SJCRH30 (cell line): ENCODE measurements around the gene ARHGEF25. TPM values are rescaled to one million over a fixed set of nuclear protein-coding genes. Genes with fewer than 3 reads are reported as not detected.
A peak's percentile ranks its signal among the peaks of the same experiment; 100 is the strongest.

Experiments used
- DNase-seq, 2 experiments: peaks; one replicate each; pipeline ENCODE4 v3.0.0-alpha.2; 2015 to 2020
- H3K27ac ChIP-seq: fragments of 250-450 bp; sonication (Bioruptor Pico); 2 replicates; pipeline ENCODE4 v1.5.1; 2020; ENCODE audit warnings: mild to moderate bottlenecking, moderate library complexity
- H3K27me3 ChIP-seq: fragments of 250-450 bp; sonication (Bioruptor Pico); 2 replicates; pipeline ENCODE4 v1.5.1; 2020; ENCODE audit warnings: mild to moderate bottlenecking, moderate library complexity
- H3K36me3 ChIP-seq: fragments of 250-450 bp; sonication (Bioruptor Pico); 2 replicates; pipeline ENCODE4 v1.5.1; 2020; ENCODE audit warnings: mild to moderate bottlenecking, moderate library complexity
- H3K4me1 ChIP-seq: fragments of 250-450 bp; sonication (Bioruptor Pico); 2 replicates; pipeline ENCODE4 v1.5.1; 2020; ENCODE audit warnings: mild to moderate bottlenecking, moderate library complexity
- H3K4me3 ChIP-seq: fragments of 250-450 bp; sonication (Bioruptor Pico); 2 replicates; pipeline ENCODE4 v1.5.1; 2020; ENCODE audit warnings: mild to moderate bottlenecking, moderate library complexity
- H3K9me3 ChIP-seq: fragments of 250-450 bp; sonication (Bioruptor Pico); replicated peaks from 2 replicates; pipeline ENCODE4 v1.5.1; 2020; ENCODE audit warnings: mild to moderate bottlenecking, moderate library complexity
- total RNA-seq: library from RNA; depleted of rRNA; stranded (reverse); fragments of >200 nt; shearing (Covaris generic); gene quantifications from 2 replicates; pipeline ENCODE4 v1.2.3, GENCODE V29; 2014

The ARHGEF25 gene
- total RNA-seq, 1 experiment from 2014 or later = 262 TPM

DNA sequence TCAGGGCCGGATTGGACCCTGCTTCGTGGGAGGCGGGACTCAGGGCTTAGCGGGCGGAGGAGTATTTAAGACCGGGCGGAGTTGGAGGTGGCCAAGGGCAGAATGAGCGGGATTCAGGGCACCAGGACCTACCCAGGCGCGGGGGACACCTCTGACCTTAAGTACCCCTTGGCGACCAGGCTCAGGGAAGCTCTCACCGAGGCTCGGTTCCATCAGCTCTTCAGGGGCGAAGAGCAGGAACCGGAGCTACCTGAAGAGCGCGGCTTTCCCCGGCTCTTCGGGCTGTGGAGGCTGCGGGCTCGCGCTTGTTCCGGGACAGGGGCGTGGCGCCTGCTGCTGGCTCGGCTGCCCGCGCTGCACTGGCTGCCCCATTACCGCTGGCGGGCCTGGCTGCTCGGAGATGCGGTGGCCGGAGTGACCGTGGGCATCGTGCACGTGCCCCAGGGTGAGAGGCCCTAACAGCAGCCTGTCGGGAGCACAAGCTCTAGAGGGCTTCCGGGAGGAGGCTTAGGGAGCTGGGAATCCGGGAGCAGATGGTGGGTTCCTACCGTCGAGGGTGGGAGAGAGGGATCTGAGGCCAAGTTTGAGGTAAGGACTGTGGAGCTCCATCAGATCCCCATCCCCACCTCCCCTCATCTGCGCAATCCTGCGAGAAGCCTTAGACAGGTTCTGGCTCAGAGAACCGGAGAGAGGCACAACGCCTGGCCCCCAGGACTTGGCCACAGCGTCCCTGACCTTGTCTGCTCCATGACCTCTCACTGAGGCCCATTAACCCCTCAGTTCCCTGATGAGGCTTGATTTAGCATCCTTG is 8.4 kb downstream of the ARHGEF25 start:
- Histone ChIP-seq H3K4me1 (peaks cover 9% of the 10 kb centered on the region), H3K9me3 (no peaks in the 10 kb centered on the region), H3K27ac (no peak overlapping the region), H3K27me3 (no peaks in the 10 kb centered on the region), H3K36me3 (peaks cover 41% of the 10 kb centered on the region), H3K4me3 (no peak overlapping the region)
- peak in 1 of 2 experiments; percentile 54 for DNase-seq

DNA sequence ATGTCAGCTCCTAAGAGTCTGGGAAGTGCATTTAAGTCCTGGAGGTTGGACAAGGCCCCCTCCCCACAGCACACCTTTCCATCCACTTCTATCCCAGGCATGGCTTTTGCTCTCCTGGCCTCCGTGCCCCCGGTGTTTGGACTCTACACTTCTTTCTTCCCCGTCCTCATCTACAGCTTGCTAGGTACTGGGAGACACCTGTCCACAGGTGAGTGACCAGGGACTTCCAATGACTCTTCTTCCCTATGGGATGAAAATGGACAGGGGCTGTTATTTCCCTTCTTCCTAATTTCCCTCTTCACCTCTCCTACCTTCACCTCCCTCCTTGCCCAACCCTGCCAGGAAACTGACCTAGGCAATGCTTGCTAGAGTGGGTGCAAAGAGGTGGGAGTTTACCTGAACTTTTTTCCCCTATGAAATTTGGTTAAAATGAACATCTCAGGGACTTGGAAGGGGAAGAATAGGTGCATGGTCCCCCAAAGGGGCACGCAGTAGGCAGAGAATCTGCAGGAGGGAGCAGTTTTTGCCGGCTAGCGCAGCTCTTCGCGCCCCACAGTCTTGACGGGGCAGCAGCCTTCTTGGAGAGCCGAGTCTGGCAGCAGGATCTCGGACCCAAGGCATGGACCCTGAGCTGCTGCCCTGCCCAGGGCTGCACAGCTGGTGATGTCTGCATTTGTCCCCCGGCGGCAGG is 9.2 kb downstream of the ARHGEF25 start:
- Histone ChIP-seq H3K9me3 (no peaks in the 10 kb centered on the region), H3K27ac (no peak overlapping the region), H3K27me3 (no peaks in the 10 kb centered on the region), H3K4me3 (no peak overlapping the region), H3K4me1 (peaks cover 2% of the 10 kb centered on the region; the same call in 1 of the 2 replicates), H3K36me3 (peaks cover 34% of the 10 kb centered on the region)
- no peak for DNase-seq

DNA sequence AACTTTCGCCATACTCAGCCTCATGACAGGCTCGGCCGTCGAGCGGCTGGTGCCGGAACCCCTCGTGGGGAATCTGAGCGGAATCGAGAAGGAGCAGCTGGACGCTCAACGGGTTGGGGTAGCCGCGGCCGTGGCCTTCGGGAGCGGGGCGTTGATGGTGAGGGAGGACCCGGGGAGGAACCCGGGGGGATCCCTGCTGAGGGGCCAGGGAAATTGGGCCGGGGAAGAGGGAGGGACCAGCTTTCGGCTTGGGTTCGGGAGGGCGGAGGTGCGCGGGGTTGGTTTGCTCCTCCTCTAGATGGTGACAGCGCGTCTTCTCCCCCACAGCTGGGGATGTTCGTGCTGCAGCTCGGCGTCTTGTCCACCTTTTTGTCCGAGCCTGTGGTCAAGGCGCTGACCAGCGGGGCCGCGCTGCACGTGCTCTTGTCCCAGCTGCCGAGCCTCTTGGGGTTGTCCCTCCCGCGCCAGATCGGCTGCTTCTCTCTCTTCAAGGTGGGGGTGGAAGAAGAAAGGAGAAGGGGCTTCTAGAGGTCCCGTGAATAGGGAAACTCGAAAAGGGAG is 9.8 kb downstream of the ARHGEF25 start:
- H3K4me3 ChIP-seq = no peak overlapping the region
- H3K4me1 ChIP-seq = no peaks in the 10 kb centered on the region
- H3K27ac ChIP-seq = no peak overlapping the region
- peaks cover 31% of the 10 kb centered on the region for H3K36me3 ChIP-seq
- no peaks in the 10 kb centered on the region for H3K27me3 ChIP-seq
- peak in 1 of 2 experiments; percentile 55 for DNase-seq
- no peaks in the 10 kb centered on the region for H3K9me3 ChIP-seq

GRCh38 chr12:57621497-57622292 is 10.5 kb downstream of the ARHGEF25 start:
- Histone ChIP-seq H3K27ac (no peak overlapping the region), H3K4me1 (no peaks in the 10 kb centered on the region), H3K27me3 (no peaks in the 10 kb centered on the region), H3K9me3 (no peaks in the 10 kb centered on the region), H3K36me3 (peaks cover 31% of the 10 kb centered on the region), H3K4me3 (no peak overlapping the region)
- peak; percentile 79 to 81 for DNase-seq

GRCh38 chr12:57622293-57623245 is 11.3 kb downstream of the ARHGEF25 start:
- no peaks in the 10 kb centered on the region for H3K27me3 ChIP-seq
- H3K36me3 ChIP-seq = peaks cover 33% of the 10 kb centered on the region
- no peak for DNase-seq
- no peaks in the 10 kb centered on the region for H3K4me1 ChIP-seq
- no peaks in the 10 kb centered on the region for H3K9me3 ChIP-seq
- H3K4me3 ChIP-seq = no peak overlapping the region
- no peak overlapping the region for H3K27ac ChIP-seq

DNA sequence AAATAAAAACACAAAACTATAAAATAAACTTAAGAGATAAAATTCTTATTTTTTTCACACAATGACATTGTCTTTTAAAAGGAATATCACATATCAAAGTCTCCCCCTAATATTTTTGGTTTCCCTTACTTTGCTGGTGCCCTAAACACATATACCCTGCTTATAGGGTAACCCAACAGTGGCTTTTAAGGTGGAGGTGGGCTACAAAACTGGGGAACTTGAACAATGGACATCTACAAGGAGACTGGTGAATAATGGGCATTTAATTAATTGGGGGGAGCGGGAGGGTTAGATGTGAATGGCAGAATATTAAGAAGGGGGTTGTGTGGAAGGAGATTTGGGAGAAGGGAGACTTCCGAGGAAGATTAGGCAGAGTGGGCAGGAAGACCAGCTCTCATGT is 12.2 kb downstream of the ARHGEF25 start:
- H3K9me3 ChIP-seq = no peaks in the 10 kb centered on the region
- H3K4me3 ChIP-seq = no peak overlapping the region
- no peaks in the 10 kb centered on the region for H3K4me1 ChIP-seq
- no peaks in the 10 kb centered on the region for H3K27me3 ChIP-seq
- no peak overlapping the region for H3K27ac ChIP-seq
- no peak for DNase-seq
- peaks cover 35% of the 10 kb centered on the region for H3K36me3 ChIP-seq

- H3K27me3 ChIP-seq = no peaks in the 10 kb centered on the region
- no peak for DNase-seq
- H3K36me3 ChIP-seq = peaks cover 38% of the 10 kb centered on the region
- H3K27ac ChIP-seq = no peak overlapping the region
- no peak overlapping the region for H3K4me3 ChIP-seq
- no peaks in the 10 kb centered on the region for H3K9me3 ChIP-seq
- H3K4me1 ChIP-seq = no peaks in the 10 kb centered on the region
Observed at GRCh38 chr12:57623811-57624390, 12.7 kb downstream of the ARHGEF25 start.

DNA sequence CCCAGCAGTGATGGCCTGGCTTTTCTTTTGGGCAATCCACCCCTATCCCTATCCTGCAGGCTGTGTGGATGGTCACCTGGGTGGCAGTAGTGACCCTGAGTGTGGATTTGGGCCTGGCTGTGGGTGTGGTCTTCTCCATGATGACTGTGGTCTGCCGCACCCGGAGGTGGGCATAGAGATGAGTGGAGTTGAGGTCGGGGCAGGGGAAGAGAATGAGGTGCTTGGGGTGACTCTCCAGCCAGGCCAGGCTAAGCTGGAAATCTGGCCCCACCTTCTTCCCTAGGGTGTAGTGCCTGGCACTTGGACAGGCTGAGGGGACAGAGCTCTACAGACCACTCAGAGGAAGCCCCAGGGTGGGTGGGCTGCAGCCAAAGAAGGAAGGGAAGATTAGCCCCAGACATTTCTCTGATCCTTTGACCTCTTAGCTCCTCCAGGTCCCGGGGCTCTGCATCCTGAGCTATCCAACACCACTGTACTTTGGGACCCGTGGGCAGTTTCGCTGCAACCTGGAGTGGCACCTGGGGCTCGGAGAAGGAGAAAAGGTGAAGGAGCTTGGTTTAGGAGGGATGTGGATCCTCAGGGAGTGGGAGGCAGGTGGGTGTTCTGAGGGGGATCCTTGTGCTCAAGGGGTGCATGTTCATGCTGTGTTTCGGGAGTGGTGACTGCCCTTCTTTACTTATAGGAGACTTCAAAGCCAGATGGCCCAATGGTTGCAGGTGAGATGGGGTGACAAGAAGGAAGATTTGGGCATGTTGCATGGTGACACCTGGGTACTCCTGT is 13.4 kb downstream of the ARHGEF25 start:
- H3K27me3 ChIP-seq = no peaks in the 10 kb centered on the region
- no peak overlapping the region for H3K27ac ChIP-seq
- DNase-seq = no peak

GRCh38 chr12:57625261-57626032 is 14.2 kb downstream of the ARHGEF25 start:
- H3K4me3 ChIP-seq = no peak overlapping the region
- no peak overlapping the region for H3K27ac ChIP-seq
- H3K36me3 ChIP-seq = peaks cover 39% of the 10 kb centered on the region
- H3K4me1 ChIP-seq = peaks cover 4% of the 10 kb centered on the region; the same call in 1 of the 2 replicates
- DNase-seq = no peak
- no peaks in the 10 kb centered on the region for H3K9me3 ChIP-seq
- H3K27me3 ChIP-seq = no peaks in the 10 kb centered on the region

More for the DNA sequence above, 13.4 kb downstream of the ARHGEF25 start:
- Histone ChIP-seq H3K9me3 (no peaks in the 10 kb centered on the region), H3K4me3 (no peak overlapping the region), H3K36me3 (peaks cover 45% of the 10 kb centered on the region), H3K4me1 (no peaks in the 10 kb centered on the region; the same call in 1 of the 2 replicates)

GRCh38 chr12:57626111-57626920 is 15.1 kb downstream of the ARHGEF25 start:
- peaks cover 4% of the 10 kb centered on the region; the same call in 1 of the 2 replicates for H3K4me1 ChIP-seq
- peak in 1 of 2 experiments; percentile 24 for DNase-seq
- H3K27me3 ChIP-seq = no peaks in the 10 kb centered on the region
- H3K27ac ChIP-seq = no peak overlapping the region
- no peak overlapping the region for H3K4me3 ChIP-seq
- no peaks in the 10 kb centered on the region for H3K9me3 ChIP-seq
- H3K36me3 ChIP-seq = peaks cover 39% of the 10 kb centered on the region

DNA sequence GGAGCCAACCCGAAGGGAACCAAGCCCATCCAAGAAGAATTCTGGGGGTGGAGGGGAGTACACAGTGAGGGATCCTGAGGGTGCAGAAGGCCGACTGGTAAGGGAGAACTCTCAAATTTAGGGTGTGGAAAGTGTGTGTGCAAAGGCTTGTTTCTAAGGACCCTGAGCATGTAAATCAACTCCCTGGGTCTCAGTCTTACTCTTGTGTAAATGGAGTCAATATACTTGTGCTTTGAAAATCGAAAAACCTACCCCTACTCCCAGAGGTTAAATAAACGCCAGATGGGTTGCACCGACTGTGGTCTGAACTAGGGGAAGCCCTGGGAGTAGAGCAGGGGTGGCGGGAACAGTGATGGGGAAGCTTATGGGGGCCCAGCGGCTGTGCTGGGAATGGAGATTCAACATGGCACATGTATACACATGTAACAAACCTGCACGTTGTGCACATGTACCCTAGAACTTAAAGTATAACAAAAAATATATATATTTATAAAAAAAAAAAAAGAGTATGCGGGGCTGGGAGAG is 15.7 kb downstream of the ARHGEF25 start:
- peak in 1 of 2 experiments; percentile 16 for DNase-seq
- H3K27me3 ChIP-seq = no peaks in the 10 kb centered on the region
- no peak overlapping the region for H3K4me3 ChIP-seq
- no peak overlapping the region for H3K27ac ChIP-seq
- no peaks in the 10 kb centered on the region for H3K9me3 ChIP-seq
- H3K36me3 ChIP-seq = peaks cover 35% of the 10 kb centered on the region
- peaks cover 4% of the 10 kb centered on the region; the same call in 1 of the 2 replicates for H3K4me1 ChIP-seq
